AG04450 (cell line): Measurements from ENCODE around the gene SLC41A3. TPM values are rescaled to one million over a fixed set of nuclear protein-coding genes. Genes with fewer than 3 reads are reported as not detected.

Experiments used
- CTCF ChIA-PET: fragments of 300-600, 350-600 bp; formaldehyde crosslinking; extraction: SDS; loops from one replicate; lab custom pipeline; 2022; ENCODE audit warnings: antibody characterized with exemption, inconsistent platforms; lab: Charles Lee
- POLR2A ChIA-PET: fragments of 350-600 bp; formaldehyde crosslinking; extraction: SDS; loops from one replicate; lab custom pipeline; 2021; ENCODE audit warnings: antibody characterized with exemption, inconsistent platforms; lab: Yijun Ruan, JAX
- DNase-seq: peaks from one replicate; pipeline ENCODE4 v3.0.0-alpha.2; 2011; ENCODE audit warnings: low read depth, low spot score
- H3K27ac ChIP-seq: one replicate; pipeline ENCODE4 v1.5.1; 2012; ENCODE audit warnings: low read depth, low read length, control low read depth
- H3K27me3 ChIP-seq: one replicate; pipeline ENCODE4 v1.6.0; 2012; ENCODE audit warnings: low read length; ENCODE audit not compliant: control insufficient read depth, insufficient read depth
- H3K4me3 ChIP-seq: 2 replicates; pipeline ENCODE4 v1.5.1; 2011; ENCODE audit warnings: mild to moderate bottlenecking, low read depth, low read length, control low read depth
- H3K9me3 ChIP-seq: 2 replicates; pipeline ENCODE4 v1.5.1; 2012; ENCODE audit warnings: low read length; ENCODE audit not compliant: control insufficient read depth, insufficient read depth
- polyA plus RNA-seq: library from polyadenylated mRNA; depleted of rRNA; stranded (reverse); fragments of >200 nt; gene quantifications from 2 replicates; pipeline ENCODE4 v1.2.3, GENCODE V29; 2011
- TF ChIP-seq, protein P1 (sequence below): IDR thresholded peaks from 2 replicates; pipeline ENCODE4 v1.5.1; 2011; ENCODE audit warnings: low read depth, low read length, control low read depth, inconsistent platforms

SLC41A3 gene
- polyA plus RNA-seq, 1 experiment = 36.9 TPM

DNA sequence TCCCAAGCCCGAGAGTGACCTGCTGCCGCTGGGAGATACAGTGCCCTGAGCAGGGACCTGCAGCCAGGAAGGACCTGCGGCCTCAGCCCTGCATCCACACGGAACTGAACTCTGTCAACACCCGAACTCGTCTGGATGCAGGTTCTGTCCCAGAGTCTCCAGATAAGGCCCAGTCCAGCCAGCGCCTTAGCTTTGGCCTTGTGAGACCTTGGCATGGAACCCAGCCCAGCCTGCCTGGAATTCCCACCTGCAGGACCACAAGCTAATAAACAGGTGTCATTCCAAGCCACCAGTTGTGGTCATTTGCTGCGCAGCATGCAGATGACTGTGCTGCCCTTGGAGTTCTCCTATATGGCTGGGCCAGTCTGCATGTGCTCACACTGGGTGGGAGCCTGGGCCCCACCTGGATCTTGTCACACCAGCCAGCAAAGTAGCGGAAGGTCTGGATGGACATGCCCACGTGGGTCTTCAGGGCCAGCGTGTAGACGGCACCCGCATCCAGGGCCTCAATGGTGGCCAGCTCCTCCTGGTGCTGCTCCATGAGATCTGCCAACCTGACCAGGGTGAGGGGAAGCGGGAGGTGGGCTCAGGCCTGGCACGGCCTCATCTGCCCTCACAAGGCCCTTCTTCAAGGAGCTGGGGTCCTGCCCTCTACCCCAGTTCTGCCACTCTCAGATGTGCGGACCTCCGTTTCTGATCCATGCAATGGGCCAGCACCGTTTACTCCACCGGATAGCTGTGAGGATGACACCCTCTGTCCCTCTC lies 47.2 kb upstream of the SLC41A3 start:
- POLR2A ChIA-PET = no interaction called here

DNA sequence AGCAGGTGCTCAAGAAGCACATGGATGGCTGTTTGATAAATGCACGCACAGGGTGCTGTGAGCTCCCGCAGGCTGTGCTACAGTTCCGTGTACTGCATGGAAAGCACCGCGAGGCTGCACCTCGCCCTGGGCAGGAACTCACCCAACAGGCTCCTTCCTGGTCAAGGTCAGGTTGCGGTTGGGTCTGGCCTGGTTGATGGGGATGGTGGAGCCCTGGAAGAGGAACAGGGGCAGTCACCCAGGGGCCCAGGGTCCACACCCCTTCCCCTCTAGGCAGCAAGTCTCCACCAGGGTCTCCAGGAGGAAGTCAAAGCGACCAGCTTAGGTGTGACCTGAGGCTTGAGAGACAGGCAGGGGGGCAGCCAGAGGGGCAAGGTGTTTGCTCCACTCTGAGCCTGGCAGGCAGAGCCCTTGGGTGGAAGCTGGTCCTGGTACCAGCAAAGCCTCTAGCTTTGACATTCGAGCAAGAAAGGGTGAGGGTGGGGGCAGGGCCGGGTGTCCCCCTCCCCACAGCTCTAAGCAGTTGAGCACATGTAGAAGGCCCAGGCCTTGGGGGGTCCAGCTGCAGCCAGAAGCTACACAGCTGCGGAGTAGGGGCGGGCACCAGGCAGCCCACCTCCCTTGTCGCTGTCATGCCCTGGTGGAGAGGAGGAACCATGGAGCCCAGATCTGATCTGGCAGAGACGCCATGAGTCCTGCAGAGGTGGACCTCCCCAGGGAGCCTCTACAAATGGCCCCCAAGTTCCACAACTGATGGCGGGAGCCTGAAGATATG lies 46.3 kb upstream of the SLC41A3 start:
- no peak for DNase-seq
- Histone ChIP-seq H3K4me3 (no peak overlapping the region), H3K27ac (no peak overlapping the region), H3K27me3 (peaks cover 18% of the 10 kb centered on the region), H3K9me3 (no peaks in the 10 kb centered on the region)
- POLR2A ChIA-PET = no interaction called here
- CTCF ChIA-PET = interaction anchor here (1.4 kb wide), 1 partner anchor 68 kb away, joined by 3 read pairs; no protein-coding TSS in a partner anchor
- TF ChIP-seq, protein P1, sequence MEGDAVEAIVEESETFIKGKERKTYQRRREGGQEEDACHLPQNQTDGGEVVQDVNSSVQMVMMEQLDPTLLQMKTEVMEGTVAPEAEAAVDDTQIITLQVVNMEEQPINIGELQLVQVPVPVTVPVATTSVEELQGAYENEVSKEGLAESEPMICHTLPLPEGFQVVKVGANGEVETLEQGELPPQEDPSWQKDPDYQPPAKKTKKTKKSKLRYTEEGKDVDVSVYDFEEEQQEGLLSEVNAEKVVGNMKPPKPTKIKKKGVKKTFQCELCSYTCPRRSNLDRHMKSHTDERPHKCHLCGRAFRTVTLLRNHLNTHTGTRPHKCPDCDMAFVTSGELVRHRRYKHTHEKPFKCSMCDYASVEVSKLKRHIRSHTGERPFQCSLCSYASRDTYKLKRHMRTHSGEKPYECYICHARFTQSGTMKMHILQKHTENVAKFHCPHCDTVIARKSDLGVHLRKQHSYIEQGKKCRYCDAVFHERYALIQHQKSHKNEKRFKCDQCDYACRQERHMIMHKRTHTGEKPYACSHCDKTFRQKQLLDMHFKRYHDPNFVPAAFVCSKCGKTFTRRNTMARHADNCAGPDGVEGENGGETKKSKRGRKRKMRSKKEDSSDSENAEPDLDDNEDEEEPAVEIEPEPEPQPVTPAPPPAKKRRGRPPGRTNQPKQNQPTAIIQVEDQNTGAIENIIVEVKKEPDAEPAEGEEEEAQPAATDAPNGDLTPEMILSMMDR = no peak

More for the DNA sequence above, 47.2 kb upstream of the SLC41A3 start:
- H3K27me3 ChIP-seq = peaks cover 22% of the 10 kb centered on the region
- CTCF ChIA-PET = interaction anchor here (0.9 to 1.4 kb wide), 2 partner anchors 67 to 115 kb away, joined by 3 to 4 read pairs; no protein-coding TSS in a partner anchor
- no peak for DNase-seq
- TF ChIP-seq, protein P1 = no peak
- no peak overlapping the region for H3K4me3 ChIP-seq
- no peak overlapping the region for H3K27ac ChIP-seq
- no peaks in the 10 kb centered on the region for H3K9me3 ChIP-seq

DNA sequence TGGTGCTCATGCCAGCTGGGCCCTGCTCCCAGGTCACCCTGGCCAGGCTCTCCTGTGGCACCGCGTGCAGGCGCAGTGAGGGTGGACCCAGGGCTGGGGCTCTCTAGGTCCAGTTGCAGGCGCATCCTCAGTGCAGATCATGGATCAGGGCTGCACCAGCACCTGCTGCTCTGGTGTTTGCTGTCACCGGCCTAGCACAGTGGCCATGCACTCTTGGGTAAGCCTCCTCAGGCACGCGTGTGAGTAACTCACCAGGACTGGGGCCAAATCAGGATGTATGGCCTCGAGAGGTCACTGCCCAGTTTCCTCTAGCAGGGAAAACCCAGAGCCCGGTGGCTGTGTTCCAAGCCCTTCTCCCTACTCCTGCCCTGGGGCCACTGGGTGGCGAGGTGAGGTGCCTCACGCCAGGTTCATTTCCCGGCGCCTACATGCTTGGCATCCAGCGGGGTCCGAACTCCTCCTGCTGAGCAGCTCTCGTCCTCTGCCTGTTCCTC lies 45.5 kb upstream of the SLC41A3 start:
- peaks cover 21% of the 10 kb centered on the region for H3K27me3 ChIP-seq
- no peak overlapping the region for H3K27ac ChIP-seq
- DNase-seq = no peak
- ChIA-PET POLR2A (no interaction called here), CTCF (no interaction called here)
- no peak overlapping the region for H3K4me3 ChIP-seq
- no peaks in the 10 kb centered on the region for H3K9me3 ChIP-seq
- TF ChIP-seq, protein P1 = no peak

DNA sequence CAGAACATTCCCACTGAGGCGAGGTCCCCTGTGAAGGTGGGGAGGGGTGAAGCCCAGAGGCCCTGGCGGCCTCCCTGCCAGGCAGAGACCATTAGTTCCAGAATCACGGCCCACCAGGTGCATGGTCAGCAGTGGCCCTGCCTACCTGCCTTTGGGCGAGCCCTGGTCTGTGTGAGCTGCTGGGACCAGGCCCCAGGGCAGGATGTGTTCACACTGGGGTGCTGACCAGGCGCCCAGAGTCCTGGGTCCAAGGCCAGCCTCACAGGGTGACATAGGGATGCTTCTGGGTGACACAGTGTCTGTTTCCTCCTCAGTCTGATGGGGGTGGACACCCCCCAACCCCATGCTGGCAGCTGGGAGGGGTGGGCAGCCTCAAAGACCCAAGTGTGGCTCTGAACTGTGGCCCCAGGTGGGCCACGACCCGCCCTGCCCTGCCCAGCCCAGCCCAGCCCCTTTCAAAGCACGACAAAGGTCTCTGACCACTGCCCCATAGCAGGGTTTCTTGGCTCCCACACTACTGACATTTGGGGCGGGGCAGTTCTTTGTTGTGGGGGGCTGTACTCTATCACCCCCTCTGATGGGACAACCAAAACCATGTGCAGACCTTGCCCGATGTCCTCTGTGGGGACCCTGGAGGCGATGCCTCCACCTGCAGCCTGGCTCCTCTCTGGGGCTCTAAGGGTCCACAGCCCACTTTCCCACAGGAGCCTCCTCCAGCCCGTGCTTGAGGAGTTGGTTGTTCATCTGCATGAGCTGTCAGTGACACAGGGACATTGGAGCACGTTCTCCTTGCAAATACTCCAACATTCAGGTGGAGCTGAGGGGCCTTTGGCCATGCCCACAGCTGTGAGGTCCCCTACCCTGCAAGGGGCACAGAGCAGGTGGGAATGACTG lies 44.8 kb upstream of the SLC41A3 start:
- H3K27ac ChIP-seq = no peak overlapping the region
- H3K27me3 ChIP-seq = peaks cover 20% of the 10 kb centered on the region
- DNase-seq = no peak
- no peak overlapping the region for H3K4me3 ChIP-seq
- TF ChIP-seq, protein P1 = no peak
- POLR2A ChIA-PET = no interaction called here
- CTCF ChIA-PET = no interaction called here
- no peaks in the 10 kb centered on the region for H3K9me3 ChIP-seq
